ENCODE results near the gene CDC42SE1.

Gene CDC42SE1

GRCh38 chr1:151008244-151009205, 50.9 kb downstream of the CDC42SE1 start, which contains the start of gene PRUNE1:
Gene PRUNE1 (plus strand): TSS chr1:151008449. CDS start chr1:151008633, 184 bp downstream.
- DNase-seq: peak; percentile 94

GRCh38 chr1:151007853-151008243, 51.6 kb downstream of the CDC42SE1 start:
- DNase-seq: no peak

GRCh38 chr1:151006327-151007052, 52.9 kb downstream of the CDC42SE1 start, which contains the start of gene MINDY1:
Gene MINDY1 (minus strand): TSS chr1:151006902. CDS start chr1:151002617, 4,285 bp downstream.
- DNase-seq: peak; percentile 79

GRCh38 chr1:151005729-151006319, 53.6 kb downstream of the CDC42SE1 start:
- no peak for DNase-seq

- no peak for DNase-seq
Observed at GRCh38 chr1:151003180-151003579, 56.2 kb downstream of the CDC42SE1 start.

- no peak for DNase-seq
Observed at GRCh38 chr1:151002611-151003010, 56.8 kb downstream of the CDC42SE1 start.

- no peak for DNase-seq
Observed at GRCh38 chr1:151002051-151002450, 57.4 kb downstream of the CDC42SE1 start.

GRCh38 chr1:151001602-151002001, 57.8 kb downstream of the CDC42SE1 start:
- DNase-seq: no peak
